Endothelial cell of umbilical vein (primary cell): ENCODE results near the gene ABI3. TPM values are rescaled to one million over a fixed set of nuclear protein-coding genes. Genes with fewer than 3 reads are reported as not detected.

Experiments
- BruUV-seq: library from RNA; stranded (reverse); fragments of 400-500 nt; replicated peaks from 2 replicates; lab custom pipeline; 2021; lab: Mats Ljungman, UMichigan
- CTCF ChIA-PET: fragments of 300-600, 350-600 bp; sonication (Branson Sonifier 250); formaldehyde crosslinking; loops from one replicate; lab custom pipeline; 2021; ENCODE audit warnings: antibody characterized with exemption, inconsistent platforms; lab: Charles Lee
- POLR2A ChIA-PET: fragments of 300-600, 350-600 bp; sonication (Branson Sonifier 250); formaldehyde crosslinking; loops from one replicate; lab custom pipeline; 2021; ENCODE audit warnings: antibody characterized with exemption, inconsistent platforms; lab: Charles Lee
- DNase-seq: peaks from one replicate; pipeline ENCODE4 v3.0.0-alpha.2; 2011; ENCODE audit warnings: low read depth, low spot score
- FAIRE-seq: peaks from 2 replicates; lab custom pipeline; 2011; peaks lifted over from hg19 to GRCh38; lab: Jason Lieb, UNC
- H2AFZ ChIP-seq: 2 replicates; pipeline ENCODE4 v1.6.0; 2012; ENCODE audit warnings: low read depth, low read length, control low read depth, inconsistent platforms
- H3K27ac ChIP-seq: 2 replicates; pipeline ENCODE4 v1.5.1; 2011; ENCODE audit warnings: low read depth, mild to moderate bottlenecking, control low read depth, low read length, moderate library complexity; ENCODE audit not compliant: insufficient read depth
- H3K27me3 ChIP-seq, 2 experiments: 2 replicates each; pipeline versions ENCODE4 v1.6.0 to v1.6.1; 2011; ENCODE audit warnings: low read length in 2 of 2, mixed read lengths in 1 of 2; ENCODE audit not compliant: control insufficient read depth in 2 of 2, insufficient read depth in 2 of 2
- H3K36me3 ChIP-seq, 2 experiments: 2 replicates in 1 of 2; 3 replicates in 1 of 2; pipeline ENCODE4 v1.5.1; 2011; ENCODE audit warnings: low read length in 2 of 2, mild to moderate bottlenecking in 1 of 2, moderate library complexity in 1 of 2; ENCODE audit not compliant: control insufficient read depth in 2 of 2, insufficient read depth in 2 of 2; ENCODE audit errors: extremely low read depth in 1 of 2
- H3K4me1 ChIP-seq: 3 replicates; pipeline ENCODE4 v1.5.1; 2011; ENCODE audit warnings: mild to moderate bottlenecking, low read length; ENCODE audit not compliant: control insufficient read depth, insufficient read depth; ENCODE audit errors: extremely low read depth
- H3K4me2 ChIP-seq: 2 replicates; pipeline ENCODE4 v1.6.1; 2011; ENCODE audit warnings: low read length, control low read depth, mixed read lengths; ENCODE audit not compliant: insufficient read depth
- H3K4me3 ChIP-seq, 3 experiments: fragments of 200-600 bp in 1 of 3; sonication (generic), shearing (Covaris generic) in 1 of 3; replicated peaks in 1 of 3; 2 replicates each; pipeline ENCODE4 v1.5.1; 2011 to 2016; ENCODE audit warnings: control low read depth in 3 of 3, low read length in 3 of 3, mild to moderate bottlenecking in 2 of 3, inconsistent platforms in 1 of 3, low read depth in 1 of 3, moderate library complexity in 1 of 3; ENCODE audit not compliant: insufficient read depth in 1 of 3
- H3K79me2 ChIP-seq: 2 replicates; pipeline ENCODE4 v1.6.0; 2012; ENCODE audit warnings: low read length, inconsistent platforms; ENCODE audit not compliant: control insufficient read depth, insufficient read depth
- H3K9ac ChIP-seq: replicated peaks from 2 replicates; pipeline ENCODE3; 2011; ENCODE audit warnings: low read length, control low read depth; ENCODE audit not compliant: insufficient read depth; ENCODE audit errors: extremely low read depth
- H3K9me1 ChIP-seq: replicated peaks from 3 replicates; pipeline ENCODE4 v1.6.0; 2011; ENCODE audit warnings: mild to moderate bottlenecking, low read length; ENCODE audit not compliant: control insufficient read depth, insufficient read depth; ENCODE audit errors: extremely low read depth
- H3K9me3 ChIP-seq: replicated peaks from 2 replicates; pipeline ENCODE4 v1.5.1; 2012; ENCODE audit warnings: low read length, inconsistent platforms; ENCODE audit not compliant: control insufficient read depth, insufficient read depth
- H4K20me1 ChIP-seq: replicated peaks from 2 replicates; pipeline ENCODE3; 2011; ENCODE audit warnings: mild to moderate bottlenecking, low read length; ENCODE audit not compliant: control insufficient read depth, insufficient read depth; ENCODE audit errors: extremely low read depth
- CTCF ChIP-seq, 2 donors: IDR thresholded peaks; 1 replicate in 1 of 2; 2 replicates in 1 of 2; pipeline ENCODE4 v1.5.1; 2011; ENCODE audit warnings: low read length in 2 of 2, mild to moderate bottlenecking in 2 of 2, moderate library complexity in 2 of 2, control low read depth in 1 of 2, inconsistent platforms in 1 of 2, low read depth in 1 of 2; ENCODE audit not compliant: insufficient read depth in 1 of 2; ENCODE audit errors: extremely low read depth in 1 of 2
- EZH2 ChIP-seq: IDR thresholded peaks from 2 replicates; pipeline ENCODE4 v1.6.1; 2012; ENCODE audit warnings: borderline replicate concordance, low read depth, mild to moderate bottlenecking, moderate library complexity, low read length, inconsistent platforms; ENCODE audit not compliant: severe bottlenecking
- FOS ChIP-seq: IDR thresholded peaks from 2 replicates; pipeline ENCODE4 v1.6.1; 2011; ENCODE audit warnings: mild to moderate bottlenecking, low read length, moderate library complexity, borderline replicate concordance; ENCODE audit not compliant: insufficient read depth
- GATA2 ChIP-seq: IDR thresholded peaks from 2 replicates; pipeline ENCODE4 v1.7.0; 2011; ENCODE audit warnings: low read depth, mild to moderate bottlenecking, moderate library complexity, mixed read lengths, low read length; ENCODE audit not compliant: insufficient read length, insufficient read depth
- JUN ChIP-seq: IDR thresholded peaks from 2 replicates; pipeline ENCODE4 v1.6.1; 2011; ENCODE audit warnings: borderline replicate concordance, low read depth; ENCODE audit not compliant: insufficient read length, insufficient read depth
- MYC ChIP-seq: IDR thresholded peaks from one replicate; pipeline ENCODE4 v1.6.1; 2011; ENCODE audit warnings: mild to moderate bottlenecking, low read depth, low read length
- POLR2A ChIP-seq: IDR thresholded peaks from 2 replicates; pipeline ENCODE4 v1.6.1; 2012; ENCODE audit warnings: low read depth, mild to moderate bottlenecking, control low read depth, low read length
- POLR2AphosphoS5 ChIP-seq: IDR thresholded peaks from 2 replicates; pipeline ENCODE4 v1.6.1; 2012; ENCODE audit warnings: low read depth, mild to moderate bottlenecking, control low read depth, low read length, moderate library complexity; ENCODE audit not compliant: insufficient read depth
- dilution Hi-C: fragments of 300-500 bp; cut with MboI; formaldehyde crosslinking; loops from one replicate; pipeline ENCODE4 v1.15.0; 2019; ENCODE audit warnings: low sequenced_read_pairs; ENCODE audit not compliant: extremely low pct_ligation_motif_present
- intact Hi-C: fragments of 100-400 bp; cut with micrococcal nuclease; formaldehyde crosslinking; loops from one replicate; pipeline ENCODE4 v1.10.0; 2022
- polyA plus RNA-seq, 4 experiments: library from polyadenylated mRNA; depleted of rRNA in 3 of 4; stranded (reverse) in 3 of 4; unstranded in 1 of 4; fragments of >200 nt; gene quantifications; 2 replicates each; pipeline versions ENCODE4 v1.2.1 to v1.2.3, GENCODE V29; 2011 to 2012; ENCODE audit warnings: missing spikeins in 1 of 4
- total RNA-seq: library from RNA; stranded (reverse); gene quantifications from 2 replicates; pipeline ENCODE4 v1.2.3, GENCODE V29; 2021
- TF ChIP-seq, protein P1 (sequence below): IDR thresholded peaks from 2 replicates; pipeline ENCODE4 v1.6.1; 2011; ENCODE audit not compliant: insufficient read depth, insufficient read length

The ABI3 gene
- total and polyA plus RNA-seq, 2 donors (not counting 3 experiments of a cell fraction or from before 2014, with no cell fraction given) = 35.2 to 35.5 TPM

DNA sequence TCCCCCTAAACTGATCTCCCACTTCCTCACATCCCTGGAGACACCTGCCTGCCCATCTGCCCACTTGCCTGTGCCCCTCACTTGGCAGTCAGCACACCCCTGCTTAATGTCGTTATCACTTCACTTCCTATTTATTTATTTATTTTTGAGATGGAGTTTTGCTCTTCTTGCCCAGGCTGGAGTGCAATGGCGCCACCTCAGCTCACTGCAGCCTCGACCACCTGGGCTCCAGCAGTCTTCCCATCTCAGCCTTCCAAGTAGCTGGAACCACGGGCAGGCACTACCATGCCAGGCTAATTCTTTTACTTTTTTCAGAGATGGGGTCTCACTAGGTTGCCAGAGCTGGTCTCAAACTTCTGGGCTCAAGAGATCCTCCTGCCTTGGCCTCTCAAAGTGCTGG lies 43.6 kb downstream of the ABI3 start:
- ChIA-PET CTCF (interaction anchor here (1.1 kb wide), 1 partner anchor 74 kb away, joined by 3 read pairs; no protein-coding TSS in a partner anchor), POLR2A (no interaction called here)
- Histone ChIP-seq H3K4me1 (peaks cover 2% of the 10 kb centered on the region), H3K79me2 (no peaks in the 10 kb centered on the region), H4K20me1 (no peaks in the 10 kb centered on the region), H3K36me3 (no peaks in the 10 kb centered on the region), H2AFZ (no peak overlapping the region), H3K9me3 (no peaks in the 10 kb centered on the region), H3K27me3 (no peaks in the 10 kb centered on the region), H3K9me1 (no peaks in the 10 kb centered on the region), H3K4me2 (no peak overlapping the region), H3K27ac (no peak overlapping the region), H3K4me3 (no peak overlapping the region), H3K9ac (no peak overlapping the region)
- DNase-seq = no peak
- dilution Hi-C loops = no loop called here
- TF ChIP-seq POLR2AphosphoS5 (no peak), CTCF (IDR thresholded peaks at IDR 0.05; ENCODE audit: extremely low read depth in 1 of 2, insufficient read depth in 1 of 2, low read depth in 1 of 2, low read length in 2 of 2) (no peak), MYC (no peak), FOS (no peak), JUN (no peak), EZH2 (no peak), POLR2A (no peak), GATA2 (no peak)
- TF ChIP-seq, protein P1, sequence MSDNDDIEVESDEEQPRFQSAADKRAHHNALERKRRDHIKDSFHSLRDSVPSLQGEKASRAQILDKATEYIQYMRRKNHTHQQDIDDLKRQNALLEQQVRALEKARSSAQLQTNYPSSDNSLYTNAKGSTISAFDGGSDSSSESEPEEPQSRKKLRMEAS = no peak
- no peak for FAIRE-seq
- intact Hi-C loops = no loop called here
- no TSS peak for BruUV-seq
